Activated naive CD8-positive, alpha-beta T cell treated with anti-CD3 and anti-CD28 coated beads, Interleukin-2, amount 50 U/mL, for 16 hours (primary cell): ENCODE results near the gene GCKR.

Experiments used
- DNase-seq: peaks from one replicate; pipeline ENCODE4 v3.0.0-alpha.2; 2020; ENCODE audit warnings: low read depth, low spot score

GCKR gene, protein sequence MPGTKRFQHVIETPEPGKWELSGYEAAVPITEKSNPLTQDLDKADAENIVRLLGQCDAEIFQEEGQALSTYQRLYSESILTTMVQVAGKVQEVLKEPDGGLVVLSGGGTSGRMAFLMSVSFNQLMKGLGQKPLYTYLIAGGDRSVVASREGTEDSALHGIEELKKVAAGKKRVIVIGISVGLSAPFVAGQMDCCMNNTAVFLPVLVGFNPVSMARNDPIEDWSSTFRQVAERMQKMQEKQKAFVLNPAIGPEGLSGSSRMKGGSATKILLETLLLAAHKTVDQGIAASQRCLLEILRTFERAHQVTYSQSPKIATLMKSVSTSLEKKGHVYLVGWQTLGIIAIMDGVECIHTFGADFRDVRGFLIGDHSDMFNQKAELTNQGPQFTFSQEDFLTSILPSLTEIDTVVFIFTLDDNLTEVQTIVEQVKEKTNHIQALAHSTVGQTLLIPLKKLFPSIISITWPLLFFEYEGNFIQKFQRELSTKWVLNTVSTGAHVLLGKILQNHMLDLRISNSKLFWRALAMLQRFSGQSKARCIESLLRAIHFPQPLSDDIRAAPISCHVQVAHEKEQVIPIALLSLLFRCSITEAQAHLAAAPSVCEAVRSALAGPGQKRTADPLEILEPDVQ

GRCh38 chr2:27496357-27497287 lies at the start of gene GCKR:
GCKR (plus strand) TSS chr2:27496839; CDS start chr2:27496905, 66 bp downstream.
- no peak for DNase-seq

DNA sequence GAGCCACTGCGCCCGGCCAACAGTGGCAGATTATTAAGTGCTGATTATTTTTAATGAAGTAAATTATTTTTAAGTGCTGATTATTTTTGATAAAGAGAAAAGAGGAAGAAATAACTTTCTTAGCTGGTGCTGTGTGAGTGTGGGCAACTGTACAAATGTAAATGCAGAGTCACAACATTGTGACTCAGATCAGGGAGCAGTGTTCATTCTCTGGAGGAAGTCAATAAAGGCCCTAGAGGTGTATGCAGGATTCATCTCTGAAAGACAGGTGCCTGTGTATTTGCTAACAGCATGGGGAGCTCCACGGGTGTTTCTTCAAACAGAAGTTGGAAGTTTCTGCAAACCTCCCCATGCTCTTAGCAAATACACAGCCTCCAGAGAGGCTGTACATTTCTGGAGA lies 48.3 kb upstream of the GCKR start:
- no peak for DNase-seq

- DNase-seq: no peak
These were observed 45.5 kb upstream of the GCKR start for GRCh38 chr2:27451095-27451494.

GRCh38 chr2:27453968-27454367 lies 42.7 kb upstream of the GCKR start:
- no peak for DNase-seq

DNA sequence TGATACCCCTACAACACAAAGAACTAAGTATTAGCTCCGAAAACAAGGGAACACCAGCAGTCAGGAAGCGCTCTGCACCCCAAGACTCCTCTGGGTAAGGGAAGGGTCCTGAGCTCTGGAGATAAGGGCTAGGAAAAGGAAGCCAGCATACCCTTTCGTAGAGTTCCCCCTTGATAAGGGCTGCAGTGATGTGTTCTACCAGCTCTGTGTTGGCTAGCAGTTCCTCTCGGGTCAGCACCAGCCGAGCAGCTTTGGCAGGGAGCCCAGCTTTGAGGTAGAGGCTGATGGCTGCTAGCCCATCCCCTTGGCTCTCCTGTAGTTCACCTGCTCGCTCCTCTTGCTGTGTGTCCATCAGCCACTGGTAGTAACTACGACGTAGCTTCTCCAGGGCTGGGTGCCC lies 35.5 kb upstream of the GCKR start:
- no peak for DNase-seq

- DNase-seq: no peak
These were observed 32.2 kb upstream of the GCKR start for GRCh38 chr2:27464443-27464842.

- no peak for DNase-seq
These were observed 24.7 kb upstream of the GCKR start for GRCh38 chr2:27471961-27472360.

DNA sequence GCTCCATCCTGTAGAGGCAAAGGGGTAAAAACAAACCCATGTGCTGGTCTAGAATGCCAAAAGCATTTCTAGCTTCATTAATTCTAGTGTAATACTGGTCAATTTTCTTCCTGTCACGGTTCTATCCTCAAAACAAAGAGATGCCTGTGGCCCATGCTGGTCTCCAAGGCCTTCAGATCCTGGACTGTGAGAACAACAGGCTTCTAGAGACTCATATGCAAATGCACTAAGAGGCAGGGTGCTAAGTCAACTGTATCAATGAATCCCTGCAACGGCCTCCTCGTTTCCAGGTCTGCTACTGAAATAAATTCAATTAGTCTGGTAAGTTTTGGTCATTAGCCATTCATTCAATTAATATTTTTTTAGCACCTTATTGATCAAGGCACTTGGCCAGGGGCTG lies 11.1 kb upstream of the GCKR start:
- DNase-seq: no peak

DNA sequence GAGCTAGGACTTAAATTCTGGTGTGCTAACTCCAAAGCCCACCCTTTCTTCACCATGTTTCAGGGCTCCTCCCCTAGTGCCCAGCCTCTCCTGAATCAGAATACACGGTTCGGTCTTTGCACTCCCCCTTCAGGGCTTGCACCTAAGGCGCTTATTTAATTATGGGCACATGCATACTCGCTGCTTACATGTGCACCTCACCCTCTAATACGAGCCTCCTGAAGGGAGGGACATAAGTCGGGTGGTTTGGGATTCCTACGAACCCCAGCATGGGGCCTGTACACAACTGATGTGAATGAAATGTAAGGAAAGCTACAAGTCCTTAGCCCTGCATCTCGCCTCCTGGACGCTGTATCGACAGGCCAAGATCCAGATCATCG lies 7.5 kb upstream of the GCKR start:
- no peak for DNase-seq

DNA sequence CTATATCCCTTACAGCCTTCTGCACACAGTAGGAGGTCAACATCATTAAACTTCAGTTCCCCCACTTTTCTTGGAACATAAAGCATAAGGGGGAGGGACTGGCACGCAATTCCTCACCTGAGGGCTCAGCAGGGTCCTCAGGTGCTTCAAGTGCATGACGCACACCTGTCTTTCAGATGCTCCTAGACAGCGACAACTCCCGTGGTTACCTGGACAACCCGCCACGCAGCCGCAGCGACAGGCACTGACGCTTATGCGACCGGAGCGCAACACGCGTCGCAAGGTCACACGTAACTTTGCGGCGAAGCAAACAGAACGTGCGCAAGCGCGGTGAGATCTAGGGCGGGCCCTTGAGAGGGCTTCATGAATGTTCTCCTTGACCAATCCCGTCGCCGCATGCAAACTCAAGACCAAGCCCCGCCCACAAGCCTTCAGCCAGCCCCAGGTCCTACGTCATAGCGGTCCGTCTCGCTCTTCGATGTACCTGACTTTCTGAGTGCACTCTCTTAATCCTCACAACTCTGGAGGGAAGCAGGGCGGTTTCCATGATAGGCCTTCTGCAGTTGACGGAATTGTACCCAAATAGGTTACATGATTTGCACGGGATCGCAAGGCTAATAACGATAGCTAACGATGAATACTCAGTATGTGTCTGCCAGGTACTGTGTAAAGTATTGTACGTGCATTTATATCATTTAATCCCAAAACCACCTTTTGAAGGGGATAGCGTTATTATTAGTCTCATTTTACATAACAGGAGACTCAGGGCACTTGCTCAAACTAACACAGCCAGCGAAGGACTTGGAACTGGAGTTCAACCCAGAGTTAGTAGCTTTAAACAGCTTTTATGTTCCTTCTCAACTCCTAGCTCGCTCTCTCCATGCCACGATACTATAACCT lies 6.9 kb upstream of the GCKR start, which contains the start of gene IFT172:
Gene IFT172, minus strand, starts transcription at position 246 of the 900 bp plus-strand sequence. Its CDS starts 90 bp downstream, at position 156.
- DNase-seq: peak; percentile 96

GRCh38 chr2:27492557-27492956 lies 4.1 kb upstream of the GCKR start:
- no peak for DNase-seq

GRCh38 chr2:27493948-27494283 lies 2.7 kb upstream of the GCKR start:
- no peak for DNase-seq

GRCh38 chr2:27494284-27494943 lies 2.2 kb upstream of the GCKR start:
- no peak for DNase-seq

DNA sequence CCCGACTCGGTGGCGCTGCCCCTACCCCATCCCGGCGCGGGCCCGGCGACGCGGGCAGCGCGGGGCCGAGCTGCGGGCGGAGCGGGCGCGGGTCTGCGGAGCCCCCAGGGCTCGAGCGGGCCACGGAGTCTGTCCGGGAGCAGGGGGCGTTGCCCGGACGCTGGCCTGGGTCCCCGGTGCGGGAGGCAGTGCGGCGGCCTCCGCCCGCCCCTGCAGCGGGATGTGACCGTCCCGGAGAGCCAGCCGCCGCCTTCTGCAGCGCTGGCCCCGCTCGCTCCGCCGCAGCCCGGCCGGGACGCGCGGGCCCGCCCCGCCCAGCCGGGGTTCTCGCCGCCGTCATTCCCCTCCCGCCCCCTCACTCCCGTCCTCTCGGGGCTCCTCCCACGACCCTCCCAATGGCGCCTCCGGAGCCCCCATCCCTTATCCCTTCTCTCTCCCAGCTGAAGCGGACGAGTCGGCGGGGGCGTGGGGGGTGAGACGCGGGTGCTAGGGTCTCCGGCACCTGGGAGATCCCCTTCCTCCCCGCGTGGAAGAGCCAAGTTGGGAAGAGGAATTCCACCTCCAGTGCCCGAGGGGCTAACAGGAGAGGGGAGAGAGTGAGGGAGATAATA lies 1.6 kb upstream of the GCKR start, which contains the start of gene FNDC4:
Gene FNDC4, minus strand, starts transcription at position 257 of the 611 bp plus-strand sequence. CDS start 521 bp downstream, outside the sequence.
- DNase-seq: no peak

DNA sequence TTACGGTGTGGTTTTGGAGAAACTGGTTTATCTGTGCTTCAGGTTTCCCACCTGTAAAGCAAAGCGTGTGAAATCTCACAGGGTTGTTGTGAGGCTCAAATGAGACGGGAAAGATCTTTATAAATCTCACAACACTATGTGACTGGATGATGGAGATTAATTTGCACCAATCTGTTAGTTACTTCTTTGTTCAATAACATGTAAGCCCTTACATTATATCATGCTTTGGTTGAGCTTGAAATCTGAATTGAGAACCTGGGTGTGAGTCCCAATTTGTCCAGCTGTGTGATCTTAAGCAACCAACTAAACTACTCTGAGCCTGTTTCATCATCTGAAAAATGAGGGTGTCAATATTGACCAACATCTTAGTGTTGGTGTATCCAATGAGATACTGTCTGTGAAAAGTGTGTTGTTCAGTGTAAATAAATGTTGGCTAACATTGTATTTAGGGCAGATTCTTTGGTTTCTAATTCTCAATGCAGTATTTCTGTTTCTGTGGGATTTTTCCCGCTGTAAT lies 741 bp upstream of the GCKR start:
- DNase-seq: no peak

DNA sequence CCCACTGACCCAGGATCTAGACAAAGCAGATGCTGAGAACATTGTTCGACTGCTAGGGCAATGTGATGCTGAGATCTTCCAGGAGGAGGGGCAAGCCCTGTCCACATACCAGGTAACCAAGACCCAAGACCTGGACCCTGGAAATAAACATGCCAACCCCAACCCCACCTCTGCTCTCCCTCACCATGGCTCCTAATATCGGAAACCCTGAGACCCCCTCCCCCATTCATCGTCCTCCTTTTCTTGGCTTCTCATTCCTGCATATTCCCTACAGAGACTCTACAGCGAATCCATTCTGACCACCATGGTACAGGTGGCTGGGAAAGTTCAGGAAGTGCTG lies 619 bp downstream of the GCKR start:
- DNase-seq: no peak

DNA sequence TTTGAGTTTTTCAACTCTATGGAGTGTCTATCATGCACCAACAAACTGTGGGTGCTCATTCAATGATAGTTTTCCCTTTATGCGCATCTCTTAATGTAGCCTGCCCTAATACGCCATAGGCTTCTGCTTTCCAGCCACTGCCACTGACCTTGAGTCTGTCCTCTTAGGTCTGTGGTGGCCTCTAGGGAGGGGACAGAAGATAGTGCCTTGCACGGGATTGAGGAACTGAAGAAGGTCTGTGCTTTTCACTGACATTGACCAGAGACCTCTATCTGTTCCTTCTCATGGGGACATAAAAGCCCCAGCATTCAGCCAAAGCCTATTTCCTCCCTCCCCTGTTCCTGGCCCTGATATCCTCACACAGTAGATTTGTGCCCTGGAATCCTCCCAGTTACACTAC lies 2.3 kb downstream of the GCKR start:
- no peak for DNase-seq

DNA sequence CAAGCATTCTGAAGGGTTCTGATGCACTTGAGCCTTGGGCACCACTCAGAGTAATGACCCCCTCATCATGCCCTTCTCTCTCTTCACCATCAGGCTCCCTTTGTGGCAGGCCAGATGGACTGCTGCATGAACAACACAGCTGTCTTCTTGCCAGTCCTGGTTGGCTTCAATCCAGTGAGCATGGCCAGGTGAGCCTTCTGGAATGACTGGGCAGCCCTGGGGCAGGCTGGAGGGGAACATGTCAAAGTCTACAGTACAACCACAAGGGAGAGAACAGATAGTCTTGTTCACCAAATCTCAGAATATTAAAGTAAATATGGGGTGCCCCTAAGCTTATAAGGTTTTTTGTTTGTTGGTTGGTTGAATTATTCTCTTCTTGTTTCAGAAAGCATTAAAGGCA lies 4.4 kb downstream of the GCKR start:
- DNase-seq: no peak

GRCh38 chr2:27502142-27502541 lies 5.5 kb downstream of the GCKR start:
- no peak for DNase-seq

DNA sequence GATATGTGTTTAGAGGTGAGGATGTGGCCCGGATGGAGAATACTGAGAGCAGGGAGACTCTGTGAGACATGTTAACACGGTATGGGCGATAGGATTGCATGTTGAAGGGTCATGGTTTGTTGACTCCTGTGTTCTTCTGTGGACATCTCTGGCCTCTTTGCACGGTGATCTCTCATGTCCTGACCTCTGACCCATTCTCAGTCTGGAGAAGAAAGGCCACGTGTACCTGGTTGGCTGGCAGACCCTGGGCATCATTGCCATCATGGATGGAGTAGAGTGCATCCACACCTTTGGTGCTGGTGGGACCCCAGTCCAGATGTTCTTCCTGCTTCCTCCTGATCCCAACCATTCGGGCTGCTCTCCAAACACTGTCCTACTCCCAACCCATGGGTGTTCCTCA lies 9.9 kb downstream of the GCKR start:
- no peak for DNase-seq
